GM12878 (cell line): Measurements from ENCODE around the gene CIDEC. TPM values are rescaled to one million over a fixed set of nuclear protein-coding genes. Genes with fewer than 3 reads are reported as not detected.

ENCODE experiments used
- BACH1 ChIP-seq: fragments of 450-650 bp; IDR thresholded peaks from 2 replicates; pipeline ENCODE4 v1.6.1; 2017; ENCODE audit warnings: mild to moderate bottlenecking, borderline replicate concordance
- BHLHE40 ChIP-seq, 2 experiments: fragments of 450-650 bp in 1 of 2; IDR thresholded peaks; 2 replicates each; pipeline ENCODE4 v1.6.1; 2011 to 2017; ENCODE audit warnings: low read depth in 2 of 2, borderline replicate concordance in 1 of 2, improper control_type of control experiment in 1 of 2, low read length in 1 of 2, mild to moderate bottlenecking in 1 of 2
- BRCA1 ChIP-seq: IDR thresholded peaks from 2 replicates; pipeline ENCODE4 v1.6.1; 2011; ENCODE audit warnings: low read depth, low read length, improper control_type of control experiment
- E2F8 ChIP-seq: fragments of 450-650 bp; IDR thresholded peaks from 2 replicates; pipeline ENCODE4 v1.6.1; 2018; ENCODE audit warnings: mild to moderate bottlenecking, low read depth, moderate library complexity; ENCODE audit not compliant: partially characterized antibody
- EGR1 ChIP-seq, 2 experiments: IDR thresholded peaks; 1 replicate in 1 of 2; 2 replicates in 1 of 2; pipeline ENCODE4 v1.6.1; 2011 to 2012; ENCODE audit warnings: low read depth in 2 of 2, low read length in 2 of 2, borderline replicate concordance in 1 of 2, mild to moderate bottlenecking in 1 of 2, moderate library complexity in 1 of 2
- ESRRA ChIP-seq: IDR thresholded peaks from 2 replicates; pipeline ENCODE4 v1.6.1; 2012; ENCODE audit warnings: mild to moderate bottlenecking, low read length, improper control_type of control experiment
- FOS ChIP-seq: IDR thresholded peaks from 3 replicates; pipeline ENCODE4 v1.6.1; 2011; ENCODE audit warnings: borderline replicate concordance; ENCODE audit not compliant: insufficient read length; ENCODE audit errors: extremely low read depth
- HCFC1 ChIP-seq: fragments of 150-350 bp; IDR thresholded peaks from 2 replicates; pipeline ENCODE4 v1.6.1; 2014; ENCODE audit warnings: low read length
- JUNB ChIP-seq: IDR thresholded peaks from 2 replicates; pipeline ENCODE4 v1.6.1; 2016; ENCODE audit warnings: antibody characterized with exemption, mild to moderate bottlenecking
- JUND ChIP-seq: IDR thresholded peaks from 2 replicates; pipeline ENCODE4 v1.6.1; 2012; ENCODE audit warnings: low read depth, mild to moderate bottlenecking, low read length, improper control_type of control experiment, moderate library complexity
- MLLT1 ChIP-seq: fragments of 450-650 bp; IDR thresholded peaks from 2 replicates; pipeline ENCODE4 v1.6.1; 2016; ENCODE audit warnings: mild to moderate bottlenecking
- PBX3 ChIP-seq: IDR thresholded peaks from 2 replicates; pipeline ENCODE4 v1.6.1; 2011; ENCODE audit warnings: mild to moderate bottlenecking, low read depth, low read length, moderate library complexity; ENCODE audit not compliant: insufficient replicate concordance
- STAT1 ChIP-seq: fragments of 450-650 bp; conservative IDR thresholded peaks from 2 replicates; pipeline ENCODE4 v1.6.1; 2014; ENCODE audit warnings: antibody characterized with exemption, mild to moderate bottlenecking
- SUPT20H ChIP-seq: IDR thresholded peaks from 2 replicates; pipeline ENCODE4 v1.6.1; 2011; ENCODE audit warnings: low read depth, mild to moderate bottlenecking, low read length, moderate library complexity, borderline replicate concordance; ENCODE audit not compliant: control insufficient read depth
- USF1 ChIP-seq: IDR thresholded peaks from 2 replicates; pipeline ENCODE4 v1.6.1; 2011; ENCODE audit warnings: borderline replicate concordance, low read depth, mild to moderate bottlenecking, moderate library complexity, mixed read lengths, low read length; ENCODE audit not compliant: insufficient read depth; ENCODE audit errors: extremely low read length
- ZNF384 ChIP-seq: IDR thresholded peaks from 2 replicates; pipeline ENCODE4 v1.6.1; 2012; ENCODE audit warnings: low read depth, mild to moderate bottlenecking, low read length, improper control_type of control experiment, borderline replicate concordance
- ZNF687 ChIP-seq: fragments of 450-650 bp; IDR thresholded peaks from 2 replicates; pipeline ENCODE4 v1.6.1; 2017; ENCODE audit warnings: mild to moderate bottlenecking, moderate library complexity
- polyA plus RNA-seq, 11 experiments: library from polyadenylated mRNA; depleted of rRNA in 4 of 11; unstranded in 6 of 11; stranded (reverse) in 5 of 11; fragments of >200 nt; fragmentation: Nextera tagmentation in 4 of 11; fragmentation: Illumina TruSeq in 1 of 11; extraction: Ambion mirVana in 4 of 11; extraction: Trizol in 1 of 11; gene quantifications; 1 replicate in 1 of 11; 2 replicates in 10 of 11; pipeline versions ENCODE4 v1.2.1 to v1.2.3, GENCODE V29; 2011 to 2016; ENCODE audit warnings: inconsistent platforms in 2 of 11, missing spikeins in 2 of 11, low read depth in 1 of 11
- total RNA-seq, 4 experiments: library from RNA; depleted of rRNA in 3 of 4; stranded (reverse); fragments of >200 nt in 3 of 4; fragmentation: Illumina TruSeq in 1 of 4; extraction: Trizol in 1 of 4; gene quantifications; 2 replicates each; pipeline versions ENCODE4 v1.2.1 to v1.2.3, GENCODE V29; 2013 to 2021

CIDEC gene
- total and polyA plus RNA-seq, 10 of the 15 experiments (the other 5 are each of a cell fraction or from before 2014, with no cell fraction given), result 0.10 to 0.49 TPM; not detected in 8

GRCh38 chr3:9890249-9891071 is 10.4 kb upstream of the CIDEC start, which contains the start of gene JAGN1 (continued):
- no peak for TF ChIP-seq BRCA1
- TF ChIP-seq EGR1 (IDR thresholded peaks at IDR 0.05; ENCODE audit: borderline replicate concordance in 1 of 2, low read depth in 2 of 2, low read length in 2 of 2), result peak; percentile 18 to 99
- TF ChIP-seq ZNF384, result no peak
- TF ChIP-seq BACH1, result peak; percentile 99
- no peak for TF ChIP-seq STAT1
- no peak for TF ChIP-seq FOS
- TF ChIP-seq HCFC1, result peak; percentile 58; the same call in 1 of the 2 replicates
- TF ChIP-seq SUPT20H, result no peak
- no peak for TF ChIP-seq JUND
- peak; percentile 45 to 89; a peak in 3 of 4 replicates for TF ChIP-seq BHLHE40 (IDR thresholded peaks at IDR 0.05; ENCODE audit: borderline replicate concordance in 1 of 2, low read depth in 2 of 2, low read length in 1 of 2)
- TF ChIP-seq JUNB, result no peak
- no peak for TF ChIP-seq PBX3
- peak; percentile 61; the same call in 1 of the 2 replicates for TF ChIP-seq MLLT1
- TF ChIP-seq ESRRA, result no peak
- 0 out of 2 replicates have a peak, but pooled peaks have one; percentile 60 for TF ChIP-seq ZNF687
- TF ChIP-seq E2F8, result no peak
- TF ChIP-seq USF1, result no peak
